Smooth muscle cell (in vitro differentiated cells): ENCODE results near the gene CDNF. TPM values are rescaled to one million over a fixed set of nuclear protein-coding genes. Genes with fewer than 3 reads are reported as not detected.

Experiments used
- DNase-seq: peaks from one replicate; lab custom pipeline; 2025; ENCODE audit not compliant: unreplicated experiment; lab: John Stamatoyannopoulos, UW
- H2AFZ ChIP-seq: fragments of 200-600 bp; sonication (generic); 2 replicates; pipeline ENCODE4 v1.6.0; 2016; ENCODE audit warnings: antibody characterized with exemption, low read depth, mild to moderate bottlenecking
- H3F3A ChIP-seq: fragments of 200-600 bp; sonication (generic); 2 replicates; pipeline ENCODE4 v1.6.0; 2017; ENCODE audit warnings: antibody characterized with exemption, low read depth
- H3K27ac ChIP-seq: fragments of 200-600 bp; sonication (generic); 2 replicates; pipeline ENCODE4 v1.5.1; 2016; ENCODE audit warnings: low read depth, mild to moderate bottlenecking
- H3K27me3 ChIP-seq: fragments of 200-600 bp; sonication (generic); 2 replicates; pipeline ENCODE4 v1.6.1; 2016; ENCODE audit warnings: low read depth, mild to moderate bottlenecking
- H3K36me3 ChIP-seq: fragments of 200-600 bp; sonication (generic); 2 replicates; pipeline ENCODE4 v1.5.1; 2016; ENCODE audit warnings: low read depth
- H3K4me1 ChIP-seq: fragments of 200-600 bp; sonication (generic); 2 replicates; pipeline ENCODE4 v1.5.1; 2016; ENCODE audit warnings: low read depth
- H3K4me2 ChIP-seq: fragments of 200-600 bp; sonication (generic); 2 replicates; pipeline ENCODE4 v1.6.0; 2016; ENCODE audit warnings: mild to moderate bottlenecking
- H3K4me3 ChIP-seq: fragments of 200-600 bp; sonication (generic); 2 replicates; pipeline ENCODE4 v1.5.1; 2016; ENCODE audit warnings: mild to moderate bottlenecking
- H3K79me2 ChIP-seq: fragments of 200-600 bp; sonication (generic); 2 replicates; pipeline ENCODE4 v1.6.0; 2016; ENCODE audit warnings: low read depth, mild to moderate bottlenecking
- H3K9ac ChIP-seq: fragments of 200-600 bp; sonication (generic); 2 replicates; pipeline ENCODE4 v1.6.0; 2016; ENCODE audit warnings: low read depth
- H3K9me3 ChIP-seq: fragments of 200-600 bp; sonication (generic); replicated peaks from 2 replicates; pipeline ENCODE4 v1.5.1; 2016; ENCODE audit warnings: low read depth
- H4K20me1 ChIP-seq: fragments of 200-600 bp; sonication (generic); 2 replicates; pipeline ENCODE4 v1.6.0; 2016; ENCODE audit warnings: low read depth
- WGBS: methylation state at CpG from one replicate; pipeline ENCODE4 v1.1.7; 2016; ENCODE audit warnings: low lambda C conversion rate; 5-methylcytosine and 5-hydroxymethylcytosine counted together
- polyA plus RNA-seq: library from polyadenylated mRNA; unstranded; fragments of >200 nt; fragmentation: Nextera tagmentation; extraction: Ambion mirVana; gene quantifications from 2 replicates; pipeline ENCODE4 v1.2.1, GENCODE V29; 2016
- total RNA-seq: library from RNA; depleted of rRNA; stranded (reverse); fragments of >200 nt; gene quantifications from 2 replicates; pipeline ENCODE4 v1.2.3, GENCODE V29; 2014
- TF ChIP-seq, protein P1 (sequence below): fragments of 200-600 bp; sonication (generic); IDR thresholded peaks from 2 replicates; pipeline ENCODE4 v1.5.1; 2017; ENCODE audit warnings: borderline replicate concordance, mild to moderate bottlenecking, antibody characterized with exemption; ENCODE audit not compliant: insufficient read depth, poor library complexity, severe bottlenecking

CDNF gene
- total and polyA plus RNA-seq, 2 experiments from 2014 or later, result 0.63 to 4.1 TPM

DNA sequence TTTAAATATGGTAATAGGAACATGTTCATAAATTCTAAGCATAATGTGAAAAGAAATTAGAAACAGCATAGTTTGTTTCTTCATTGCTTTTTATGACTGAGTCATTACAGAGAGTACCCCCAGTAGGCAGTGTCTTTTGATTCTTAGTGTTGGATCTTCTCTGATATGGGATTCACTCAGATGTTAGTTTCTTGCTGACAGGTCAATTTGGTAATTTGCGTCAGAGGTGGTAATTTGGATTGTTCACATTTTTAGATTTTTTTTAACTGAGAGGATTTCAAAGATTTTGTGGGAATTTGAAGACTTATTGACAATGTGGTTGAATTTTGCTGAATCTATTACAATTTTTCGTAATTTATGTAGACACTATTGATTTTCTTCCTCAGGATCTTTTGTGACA is 2.3 kb upstream of the CDNF start:
- Histone ChIP-seq H3K9ac (no peak overlapping the region), H3K4me3 (no peak overlapping the region), H3K9me3 (no peaks in the 10 kb centered on the region), H3F3A (peaks cover 8% of the 10 kb centered on the region), H3K4me1 (peaks cover 13% of the 10 kb centered on the region), H3K27ac (no peak overlapping the region), H4K20me1 (peaks cover 5% of the 10 kb centered on the region), H3K27me3 (no peaks in the 10 kb centered on the region), H2AFZ (no peak overlapping the region), H3K4me2 (no peak overlapping the region), H3K36me3 (peaks cover 5% of the 10 kb centered on the region), H3K79me2 (peaks cover 32% of the 10 kb centered on the region)
- no peak for DNase-seq
- WGBS, result 96% methylated on average over 2 of the region's 2 CpGs
- TF ChIP-seq, protein P1, sequence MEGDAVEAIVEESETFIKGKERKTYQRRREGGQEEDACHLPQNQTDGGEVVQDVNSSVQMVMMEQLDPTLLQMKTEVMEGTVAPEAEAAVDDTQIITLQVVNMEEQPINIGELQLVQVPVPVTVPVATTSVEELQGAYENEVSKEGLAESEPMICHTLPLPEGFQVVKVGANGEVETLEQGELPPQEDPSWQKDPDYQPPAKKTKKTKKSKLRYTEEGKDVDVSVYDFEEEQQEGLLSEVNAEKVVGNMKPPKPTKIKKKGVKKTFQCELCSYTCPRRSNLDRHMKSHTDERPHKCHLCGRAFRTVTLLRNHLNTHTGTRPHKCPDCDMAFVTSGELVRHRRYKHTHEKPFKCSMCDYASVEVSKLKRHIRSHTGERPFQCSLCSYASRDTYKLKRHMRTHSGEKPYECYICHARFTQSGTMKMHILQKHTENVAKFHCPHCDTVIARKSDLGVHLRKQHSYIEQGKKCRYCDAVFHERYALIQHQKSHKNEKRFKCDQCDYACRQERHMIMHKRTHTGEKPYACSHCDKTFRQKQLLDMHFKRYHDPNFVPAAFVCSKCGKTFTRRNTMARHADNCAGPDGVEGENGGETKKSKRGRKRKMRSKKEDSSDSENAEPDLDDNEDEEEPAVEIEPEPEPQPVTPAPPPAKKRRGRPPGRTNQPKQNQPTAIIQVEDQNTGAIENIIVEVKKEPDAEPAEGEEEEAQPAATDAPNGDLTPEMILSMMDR, result no peak

DNA sequence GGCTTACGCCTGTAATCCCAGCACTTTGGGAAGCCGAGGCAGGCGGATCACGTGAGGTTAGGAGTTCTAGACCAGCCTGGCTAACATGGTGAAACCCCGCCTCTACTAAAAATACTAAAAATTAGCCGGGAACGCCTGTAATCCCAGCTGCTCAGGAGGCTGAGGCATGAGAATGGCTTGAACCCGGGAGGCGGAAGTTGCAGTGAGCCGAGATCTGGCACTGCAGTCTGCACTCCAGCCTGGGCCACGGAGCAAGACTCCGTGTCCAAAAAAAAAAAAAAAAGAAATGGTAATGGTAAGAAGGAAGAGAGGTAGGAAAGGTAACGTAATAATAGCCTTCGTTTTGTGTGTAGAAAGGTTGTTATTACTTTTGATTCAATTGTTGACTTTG is 1.5 kb upstream of the CDNF start:
- peak overlapping the region; percentile 89 for H3K9ac ChIP-seq
- H3K9me3 ChIP-seq, result no peaks in the 10 kb centered on the region
- peak overlapping the region; percentile 78 for H3K27ac ChIP-seq
- H2AFZ ChIP-seq, result peak overlapping the region; percentile 92
- H3K36me3 ChIP-seq, result peaks cover 5% of the 10 kb centered on the region
- H3K4me3 ChIP-seq, result peak overlapping the region; percentile 92
- DNase-seq, result no peak
- H3F3A ChIP-seq, result peaks cover 8% of the 10 kb centered on the region
- H4K20me1 ChIP-seq, result no peaks in the 10 kb centered on the region
- H3K4me2 ChIP-seq, result peak overlapping the region; percentile 98
- no peaks in the 10 kb centered on the region for H3K27me3 ChIP-seq
- peaks cover 13% of the 10 kb centered on the region for H3K4me1 ChIP-seq
- WGBS, result 15% methylated on average over 14 of the region's 14 CpGs
- H3K79me2 ChIP-seq, result peaks cover 32% of the 10 kb centered on the region
- TF ChIP-seq, protein P1, result no peak

DNA sequence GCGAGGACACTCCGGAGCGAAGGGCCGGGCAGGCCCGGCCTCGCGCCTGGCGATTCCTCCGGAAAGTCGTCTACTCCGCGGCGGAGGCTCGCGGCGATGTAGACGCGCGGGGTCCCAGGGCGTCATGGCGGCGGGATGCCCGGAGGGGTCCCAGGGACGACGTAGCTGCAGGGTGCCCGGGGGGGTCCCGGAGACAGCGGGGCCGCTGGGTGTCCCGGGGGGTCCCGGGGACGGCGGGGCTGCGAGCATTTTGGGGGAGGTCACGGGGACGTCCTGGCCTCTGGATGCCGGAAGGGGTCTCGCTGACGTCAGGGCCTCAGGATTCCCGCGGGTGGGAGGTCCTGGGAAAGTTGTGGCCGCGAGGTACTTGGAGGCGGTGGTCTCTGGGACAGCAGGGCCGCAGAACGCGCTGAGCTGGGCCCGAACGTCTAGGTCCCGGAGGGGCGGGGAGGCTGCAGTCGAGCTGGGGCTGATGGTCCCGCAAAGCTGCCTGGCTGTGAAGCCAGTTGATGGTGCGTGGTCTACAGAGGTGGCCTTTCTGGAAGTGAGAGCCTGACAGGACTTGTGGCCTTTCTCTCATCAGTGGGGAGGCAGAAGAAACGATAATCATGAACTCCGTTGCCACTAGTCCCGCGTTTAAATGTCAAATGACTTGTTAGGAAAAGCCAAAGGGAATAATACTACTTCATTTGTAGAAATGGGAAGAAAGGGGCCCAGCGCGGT is 906 bp upstream of the CDNF start:
- Histone ChIP-seq H3K9me3 (no peaks in the 10 kb centered on the region), H3K9ac (peak overlapping the region; percentile 89), H3F3A (peaks cover 8% of the 10 kb centered on the region), H3K4me3 (peak overlapping the region; percentile 92), H3K27me3 (no peaks in the 10 kb centered on the region), H3K79me2 (peaks cover 32% of the 10 kb centered on the region), H3K4me1 (peaks cover 13% of the 10 kb centered on the region), H3K27ac (peak overlapping the region; percentile 78), H4K20me1 (no peaks in the 10 kb centered on the region), H3K36me3 (peaks cover 5% of the 10 kb centered on the region), H3K4me2 (peak overlapping the region; percentile 98), H2AFZ (peak overlapping the region; percentile 92)
- TF ChIP-seq, protein P1, result no peak
- no peak for DNase-seq
- WGBS, result under 1% methylated on average over 45 of the region's 60 CpGs
